CD4-positive, alpha-beta T cell treated with Interleukin-4 for 4 hours (primary cell): ENCODE results near the gene MGAT5.

Source experiments
- DNase-seq: peaks from one replicate; pipeline ENCODE4 v3.0.0-alpha.2; 2020

MGAT5 gene

GRCh38 chr2:134253804-134254203 is at the start of gene MGAT5:
MGAT5 (plus strand) TSS chr2:134254072; CDS start chr2:134254404, 332 bp downstream.
- no peak for DNase-seq

- DNase-seq = no peak
Measured at GRCh38 chr2:134205087-134205486, 48.8 kb upstream of the MGAT5 start.

GRCh38 chr2:134206031-134206430 is 47.8 kb upstream of the MGAT5 start:
- DNase-seq = no peak

- DNase-seq = no peak
Measured at GRCh38 chr2:134206573-134206972, 47.3 kb upstream of the MGAT5 start.

GRCh38 chr2:134207589-134208209 is 46.2 kb upstream of the MGAT5 start:
- peak; percentile 61 for DNase-seq

GRCh38 chr2:134208825-134209224 is 45.0 kb upstream of the MGAT5 start:
- DNase-seq = no peak

- DNase-seq = no peak
Measured at GRCh38 chr2:134212746-134213145, 41.1 kb upstream of the MGAT5 start.

- DNase-seq = peak; percentile 42
Measured at GRCh38 chr2:134216152-134216829, 37.6 kb upstream of the MGAT5 start.

GRCh38 chr2:134217351-134217750 is 36.5 kb upstream of the MGAT5 start:
- DNase-seq = peak; percentile 48

GRCh38 chr2:134217924-134218323 is 35.9 kb upstream of the MGAT5 start:
- peak; percentile 80 for DNase-seq

GRCh38 chr2:134218414-134218813 is 35.5 kb upstream of the MGAT5 start:
- no peak for DNase-seq

GRCh38 chr2:134218930-134219658 is 34.8 kb upstream of the MGAT5 start:
- DNase-seq = peak; percentile 43

GRCh38 chr2:134220344-134220974 is 33.4 kb upstream of the MGAT5 start:
- DNase-seq = no peak

GRCh38 chr2:134224005-134224404 is 29.9 kb upstream of the MGAT5 start:
- no peak for DNase-seq

GRCh38 chr2:134225173-134225572 is 28.7 kb upstream of the MGAT5 start:
- DNase-seq = no peak

- no peak for DNase-seq
Measured at GRCh38 chr2:134225841-134226240, 28.0 kb upstream of the MGAT5 start.

- no peak for DNase-seq
Measured at GRCh38 chr2:134226601-134227000, 27.3 kb upstream of the MGAT5 start.

GRCh38 chr2:134227666-134228065 is 26.2 kb upstream of the MGAT5 start:
- no peak for DNase-seq

- DNase-seq = no peak
Measured at GRCh38 chr2:134228493-134228903, 25.4 kb upstream of the MGAT5 start.

- no peak for DNase-seq
Measured at GRCh38 chr2:134229540-134229939, 24.3 kb upstream of the MGAT5 start.

- no peak for DNase-seq
Measured at GRCh38 chr2:134230885-134231284, 23.0 kb upstream of the MGAT5 start.

GRCh38 chr2:134231301-134231964 is 22.4 kb upstream of the MGAT5 start:
- no peak for DNase-seq

GRCh38 chr2:134231965-134232340 is 21.9 kb upstream of the MGAT5 start:
- no peak for DNase-seq
